GM23338 (cell line): ENCODE data around the gene TMEM119. TPM values are rescaled to one million over a fixed set of nuclear protein-coding genes. Genes with fewer than 3 reads are reported as not detected.

Source experiments
- ATAC-seq: fragments of 200-7000 bp; cut with Tn5 transposase; 3 replicates; pipeline ENCODE4 v1.9.1; 2020
- DNase-seq: peaks from one replicate; pipeline ENCODE4 v3.0.0-alpha.2; 2015; ENCODE audit warnings: low spot score
- H2AFZ ChIP-seq: fragments of 200-600 bp; sonication (generic); 2 replicates; pipeline ENCODE4 v1.8.0; 2016; ENCODE audit warnings: antibody characterized with exemption, mild to moderate bottlenecking, moderate library complexity
- H3F3A ChIP-seq: fragments of 200-600 bp; sonication (generic); replicated peaks from 2 replicates; pipeline ENCODE4 v1.8.0; 2017; ENCODE audit warnings: antibody characterized with exemption, mixed run types, low read depth
- H3K27ac ChIP-seq: fragments of 200-600 bp; sonication (generic); 2 replicates; pipeline ENCODE4 v1.6.1; 2016; ENCODE audit warnings: low read depth
- H3K27me3 ChIP-seq: fragments of 200-600 bp; sonication (generic); 2 replicates; pipeline ENCODE4 v1.8.0; 2016; ENCODE audit warnings: mild to moderate bottlenecking, mixed run types, moderate library complexity; ENCODE audit not compliant: insufficient read depth
- H3K36me3 ChIP-seq: fragments of 200-600 bp; sonication (generic); 2 replicates; pipeline ENCODE4 v1.8.0; 2016; ENCODE audit warnings: mild to moderate bottlenecking; ENCODE audit not compliant: insufficient read depth
- H3K4me1 ChIP-seq: fragments of 200-600 bp; sonication (generic); 2 replicates; pipeline ENCODE4 v1.8.0; 2016; ENCODE audit warnings: mild to moderate bottlenecking, moderate library complexity; ENCODE audit not compliant: insufficient read depth
- H3K4me2 ChIP-seq: fragments of 200-600 bp; sonication (generic); 2 replicates; pipeline ENCODE4 v1.7.1; 2017; ENCODE audit warnings: mixed run types
- H3K4me3 ChIP-seq: fragments of 200-600 bp; sonication (generic); 2 replicates; pipeline ENCODE4 v1.6.1; 2016; ENCODE audit warnings: mixed run types
- H3K79me2 ChIP-seq: fragments of 200-600 bp; sonication (generic); replicated peaks from 2 replicates; pipeline ENCODE4 v1.8.0; 2017; ENCODE audit warnings: mild to moderate bottlenecking; ENCODE audit not compliant: insufficient read depth
- H3K9me2 ChIP-seq: fragments of 200-600 bp; sonication (generic); 2 replicates; pipeline ENCODE4 v1.8.0; 2017; ENCODE audit not compliant: insufficient read depth
- H4K20me1 ChIP-seq: fragments of 200-600 bp; sonication (generic); replicated peaks from 2 replicates; pipeline ENCODE4 v1.8.0; 2017; ENCODE audit warnings: mild to moderate bottlenecking; ENCODE audit not compliant: insufficient read depth
- H3K27ac Mint-ChIP-seq: 2 replicates; pipeline ENCODE4 v1.8.0; 2020; ENCODE audit warnings: inconsistent platforms, mild to moderate bottlenecking, moderate library complexity, mixed read lengths
- H3K27me3 Mint-ChIP-seq: 3 replicates; pipeline ENCODE4 v1.8.0; 2022; ENCODE audit warnings: low read depth, mild to moderate bottlenecking, moderate library complexity, mixed read lengths, inconsistent platforms; ENCODE audit not compliant: insufficient read depth, poor library complexity
- H3K36me3 Mint-ChIP-seq: 3 replicates; pipeline ENCODE4 v1.8.0; 2021; ENCODE audit warnings: low read depth, mild to moderate bottlenecking, inconsistent platforms, moderate library complexity, mixed read lengths
- H3K4me1 Mint-ChIP-seq: 3 replicates; pipeline ENCODE4 v1.8.0; 2020; ENCODE audit warnings: mild to moderate bottlenecking, inconsistent platforms, mixed read lengths
- H3K4me3 Mint-ChIP-seq: 3 replicates; pipeline ENCODE4 v1.8.0; 2021; ENCODE audit warnings: moderate library complexity, mild to moderate bottlenecking, inconsistent platforms, mixed read lengths
- H3K9me3 Mint-ChIP-seq: 3 replicates; pipeline ENCODE4 v1.8.0; 2020; ENCODE audit warnings: moderate library complexity, mild to moderate bottlenecking, inconsistent platforms, mixed read lengths
- EZH2phosphoT487 ChIP-seq: fragments of 200-600 bp; sonication (generic); IDR thresholded peaks from one replicate; pipeline ENCODE4 v1.8.1; 2018; ENCODE audit warnings: antibody characterized with exemption; ENCODE audit not compliant: unreplicated experiment
- POLR2AphosphoS5 ChIP-seq: IDR thresholded peaks from 2 replicates; pipeline ENCODE4 v1.6.1; 2016; ENCODE audit warnings: antibody characterized with exemption, low read depth
- STAT1 ChIP-seq: IDR thresholded peaks from one replicate; pipeline ENCODE4 v1.6.1; 2016; ENCODE audit warnings: antibody characterized with exemption; ENCODE audit not compliant: unreplicated experiment
- ZNF114 ChIP-seq: fragments of 250-450 bp; sonication (Bioruptor Pico); IDR thresholded peaks from 2 replicates; pipeline ENCODE4 v1.5.0; 2020; ENCODE audit warnings: mild to moderate bottlenecking, moderate library complexity
- ZNF462 ChIP-seq: fragments of 250-450 bp; sonication (Bioruptor Pico); IDR thresholded peaks from 2 replicates; pipeline ENCODE4 v1.5.0; 2020; ENCODE audit warnings: mild to moderate bottlenecking, moderate library complexity
- polyA plus RNA-seq: library from polyadenylated mRNA; unstranded; fragments of >200 nt; fragmentation: Nextera tagmentation; extraction: Ambion mirVana; gene quantifications from 2 replicates; pipeline ENCODE4 v1.2.1, GENCODE V29; 2016
- total RNA-seq: library from RNA; depleted of rRNA; stranded (reverse); fragments of >200 nt; shearing (Covaris generic); gene quantifications from 2 replicates; pipeline ENCODE4 v1.2.3, GENCODE V29; 2014
- TF ChIP-seq, protein P1 (sequence below): IDR thresholded peaks from one replicate; pipeline ENCODE4 v1.6.1; 2018; ENCODE audit warnings: antibody characterized with exemption; ENCODE audit not compliant: unreplicated experiment
- TF ChIP-seq, protein P2 (sequence below): IDR thresholded peaks from 2 replicates; pipeline ENCODE4 v1.6.1; 2016; ENCODE audit warnings: antibody characterized with exemption

TMEM119 gene
- total and polyA plus RNA-seq, 2 experiments from 2014 or later: 0.06 to 0.07 TPM

DNA sequence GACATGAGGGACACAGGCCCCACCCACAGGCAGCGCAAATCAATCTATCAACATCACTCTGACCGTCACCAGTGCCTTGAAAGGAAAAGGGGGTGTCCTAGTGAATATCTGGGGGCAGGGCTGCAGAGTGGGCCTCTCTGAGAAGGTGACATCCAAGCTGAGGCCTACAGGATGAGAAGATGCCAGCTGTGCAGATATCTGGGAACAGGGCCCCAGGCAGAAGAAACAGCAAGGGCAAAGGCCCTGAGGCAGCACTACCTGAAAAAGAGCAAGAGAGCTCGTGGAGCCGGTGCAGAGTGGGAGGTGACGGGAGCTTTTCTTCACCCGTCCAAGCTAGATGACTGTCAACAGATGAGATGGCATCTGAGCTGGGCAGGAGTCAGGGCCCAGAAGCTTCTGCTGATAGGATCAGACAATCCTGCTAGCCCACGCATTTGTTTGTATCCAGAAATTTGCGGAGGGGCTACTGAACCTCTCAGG lies 12.5 kb upstream of the TMEM119 start:
- Histone ChIP-seq H3K79me2 (no peaks in the 10 kb centered on the region), H3K36me3 (no peaks in the 10 kb centered on the region), H3K27ac (no peak overlapping the region), H3F3A (0 out of 2 replicates have a peak, but pooled peaks cover 6% of the 10 kb centered on the region), H3K27me3 (no peaks in the 10 kb centered on the region), H3K4me1 (no peaks in the 10 kb centered on the region; the same call in 1 of the 2 replicates), H4K20me1 (no peaks in the 10 kb centered on the region), H2AFZ (no peak overlapping the region), H3K4me2 (no peak overlapping the region), H3K9me2 (no peaks in the 10 kb centered on the region), H3K4me3 (no peak overlapping the region)
- ATAC-seq: no peak
- TF ChIP-seq, protein P1, sequence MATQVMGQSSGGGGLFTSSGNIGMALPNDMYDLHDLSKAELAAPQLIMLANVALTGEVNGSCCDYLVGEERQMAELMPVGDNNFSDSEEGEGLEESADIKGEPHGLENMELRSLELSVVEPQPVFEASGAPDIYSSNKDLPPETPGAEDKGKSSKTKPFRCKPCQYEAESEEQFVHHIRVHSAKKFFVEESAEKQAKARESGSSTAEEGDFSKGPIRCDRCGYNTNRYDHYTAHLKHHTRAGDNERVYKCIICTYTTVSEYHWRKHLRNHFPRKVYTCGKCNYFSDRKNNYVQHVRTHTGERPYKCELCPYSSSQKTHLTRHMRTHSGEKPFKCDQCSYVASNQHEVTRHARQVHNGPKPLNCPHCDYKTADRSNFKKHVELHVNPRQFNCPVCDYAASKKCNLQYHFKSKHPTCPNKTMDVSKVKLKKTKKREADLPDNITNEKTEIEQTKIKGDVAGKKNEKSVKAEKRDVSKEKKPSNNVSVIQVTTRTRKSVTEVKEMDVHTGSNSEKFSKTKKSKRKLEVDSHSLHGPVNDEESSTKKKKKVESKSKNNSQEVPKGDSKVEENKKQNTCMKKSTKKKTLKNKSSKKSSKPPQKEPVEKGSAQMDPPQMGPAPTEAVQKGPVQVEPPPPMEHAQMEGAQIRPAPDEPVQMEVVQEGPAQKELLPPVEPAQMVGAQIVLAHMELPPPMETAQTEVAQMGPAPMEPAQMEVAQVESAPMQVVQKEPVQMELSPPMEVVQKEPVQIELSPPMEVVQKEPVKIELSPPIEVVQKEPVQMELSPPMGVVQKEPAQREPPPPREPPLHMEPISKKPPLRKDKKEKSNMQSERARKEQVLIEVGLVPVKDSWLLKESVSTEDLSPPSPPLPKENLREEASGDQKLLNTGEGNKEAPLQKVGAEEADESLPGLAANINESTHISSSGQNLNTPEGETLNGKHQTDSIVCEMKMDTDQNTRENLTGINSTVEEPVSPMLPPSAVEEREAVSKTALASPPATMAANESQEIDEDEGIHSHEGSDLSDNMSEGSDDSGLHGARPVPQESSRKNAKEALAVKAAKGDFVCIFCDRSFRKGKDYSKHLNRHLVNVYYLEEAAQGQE: no peak
- TF ChIP-seq, protein P2, sequence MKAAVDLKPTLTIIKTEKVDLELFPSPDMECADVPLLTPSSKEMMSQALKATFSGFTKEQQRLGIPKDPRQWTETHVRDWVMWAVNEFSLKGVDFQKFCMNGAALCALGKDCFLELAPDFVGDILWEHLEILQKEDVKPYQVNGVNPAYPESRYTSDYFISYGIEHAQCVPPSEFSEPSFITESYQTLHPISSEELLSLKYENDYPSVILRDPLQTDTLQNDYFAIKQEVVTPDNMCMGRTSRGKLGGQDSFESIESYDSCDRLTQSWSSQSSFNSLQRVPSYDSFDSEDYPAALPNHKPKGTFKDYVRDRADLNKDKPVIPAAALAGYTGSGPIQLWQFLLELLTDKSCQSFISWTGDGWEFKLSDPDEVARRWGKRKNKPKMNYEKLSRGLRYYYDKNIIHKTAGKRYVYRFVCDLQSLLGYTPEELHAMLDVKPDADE: no peak
- TF ChIP-seq STAT1 (no peak), EZH2phosphoT487 (no peak), ZNF462 (no peak), ZNF114 (CRISPR knock-in tag) (no peak), POLR2AphosphoS5 (no peak)
- peaks cover 9% of the 10 kb centered on the region for H3K27me3 Mint-ChIP-seq
- no peaks in the 10 kb centered on the region for H3K9me3 Mint-ChIP-seq
- H3K36me3 Mint-ChIP-seq: no peaks in the 10 kb centered on the region
- H3K4me3 Mint-ChIP-seq: no peak overlapping the region
- DNase-seq: no peak
- H3K4me1 Mint-ChIP-seq: peaks cover 17% of the 10 kb centered on the region
- no peak overlapping the region for H3K27ac Mint-ChIP-seq
